ENCODE data around the gene SIRPA.

SIRPA gene

GRCh38 chr20:1945660-1946059, 50.5 kb downstream of the SIRPA start:
- no peak for DNase-seq (ENCODE audit: low read depth)
- TF ChIP-seq CTCF (conservative IDR thresholded peaks at IDR 0.05; ENCODE audit: low read depth, low read length): no peak
- H3K4me3 ChIP-seq (ENCODE audit: low read depth, low read length): no peak overlapping the region

- TF ChIP-seq CTCF (conservative IDR thresholded peaks at IDR 0.05; ENCODE audit: low read depth, low read length): no peak
- no peak overlapping the region for H3K4me3 ChIP-seq (ENCODE audit: low read depth, low read length)
Measured at GRCh38 chr20:1946442-1946761, 51.2 kb downstream of the SIRPA start.

GRCh38 chr20:1946762-1947534, 51.7 kb downstream of the SIRPA start:
- no peak overlapping the region for H3K4me3 ChIP-seq (ENCODE audit: low read depth, low read length)
- TF ChIP-seq CTCF (conservative IDR thresholded peaks at IDR 0.05; ENCODE audit: low read depth, low read length): no peak
- peak; percentile 19 for DNase-seq (ENCODE audit: low read depth)

More at GRCh38 chr20:1946442-1946761, 51.2 kb downstream of the SIRPA start:
- no peak for DNase-seq (ENCODE audit: low read depth)

- DNase-seq (ENCODE audit: low read depth): no peak
- no peak overlapping the region for H3K4me3 ChIP-seq (ENCODE audit: low read depth, low read length)
- no peak for TF ChIP-seq CTCF (conservative IDR thresholded peaks at IDR 0.05; ENCODE audit: low read depth, low read length)
Measured at GRCh38 chr20:1947535-1947846, 52.3 kb downstream of the SIRPA start.

- DNase-seq (ENCODE audit: low read depth): no peak
- H3K4me3 ChIP-seq (ENCODE audit: low read depth, low read length): no peak overlapping the region
- no peak for TF ChIP-seq CTCF (conservative IDR thresholded peaks at IDR 0.05; ENCODE audit: low read depth, low read length)
Measured at GRCh38 chr20:1949347-1950100, 54.3 kb downstream of the SIRPA start.

GRCh38 chr20:1950836-1951235, 55.6 kb downstream of the SIRPA start:
- H3K4me3 ChIP-seq (ENCODE audit: low read depth, low read length): no peak overlapping the region
- TF ChIP-seq CTCF (conservative IDR thresholded peaks at IDR 0.05; ENCODE audit: low read depth, low read length): no peak
- no peak for DNase-seq (ENCODE audit: low read depth)

Measured in choroid plexus epithelial cell (primary cell).